ENCODE measurements around the gene ARPC2.

- TF ChIP-seq EZH2 (IDR thresholded peaks at IDR 0.05; ENCODE audit: low read depth), result no peak
- TF ChIP-seq, protein P1, sequence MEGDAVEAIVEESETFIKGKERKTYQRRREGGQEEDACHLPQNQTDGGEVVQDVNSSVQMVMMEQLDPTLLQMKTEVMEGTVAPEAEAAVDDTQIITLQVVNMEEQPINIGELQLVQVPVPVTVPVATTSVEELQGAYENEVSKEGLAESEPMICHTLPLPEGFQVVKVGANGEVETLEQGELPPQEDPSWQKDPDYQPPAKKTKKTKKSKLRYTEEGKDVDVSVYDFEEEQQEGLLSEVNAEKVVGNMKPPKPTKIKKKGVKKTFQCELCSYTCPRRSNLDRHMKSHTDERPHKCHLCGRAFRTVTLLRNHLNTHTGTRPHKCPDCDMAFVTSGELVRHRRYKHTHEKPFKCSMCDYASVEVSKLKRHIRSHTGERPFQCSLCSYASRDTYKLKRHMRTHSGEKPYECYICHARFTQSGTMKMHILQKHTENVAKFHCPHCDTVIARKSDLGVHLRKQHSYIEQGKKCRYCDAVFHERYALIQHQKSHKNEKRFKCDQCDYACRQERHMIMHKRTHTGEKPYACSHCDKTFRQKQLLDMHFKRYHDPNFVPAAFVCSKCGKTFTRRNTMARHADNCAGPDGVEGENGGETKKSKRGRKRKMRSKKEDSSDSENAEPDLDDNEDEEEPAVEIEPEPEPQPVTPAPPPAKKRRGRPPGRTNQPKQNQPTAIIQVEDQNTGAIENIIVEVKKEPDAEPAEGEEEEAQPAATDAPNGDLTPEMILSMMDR (conservative IDR thresholded peaks at IDR 0.05), result no peak
Observed at GRCh38 chr2:218216336-218216673, 684 bp upstream of the ARPC2 start.
